HCT116 (cell line): Measurements from ENCODE around the gene LRRC56. TPM values are rescaled to one million over a fixed set of nuclear protein-coding genes. Genes with fewer than 3 reads are reported as not detected.
"Not testable (repeated sequence)": the region's sequence is repeated elsewhere in the genome, so short reads cannot be mapped to it uniquely, and the experiment has no call there.

Experiments used
- ATAC-seq: fragments of 200-7000 bp; cut with Tn5 transposase; 2 replicates; pipeline ENCODE4 v1.9.1; 2020; ENCODE audit warnings: mild to moderate bottlenecking, moderate library complexity
- BruUV-seq: library from RNA; stranded (reverse); fragments of 400-500 nt; replicated peaks from 2 replicates; lab custom pipeline; 2021; lab: Mats Ljungman, UMichigan
- CTCF ChIA-PET: fragments of 300-600 bp; sonication (Branson Sonifier 250); formaldehyde crosslinking; loops from one replicate; lab custom pipeline; 2021; ENCODE audit warnings: antibody characterized with exemption; lab: Charles Lee
- POLR2A ChIA-PET: fragments of 300-600, 350-600 bp; sonication (Branson Sonifier 250); formaldehyde crosslinking; loops from one replicate; lab custom pipeline; 2021; ENCODE audit warnings: antibody characterized with exemption; lab: Charles Lee
- RAD21 ChIA-PET, 2 experiments: fragments of 300-600 bp; sonication (Branson Sonifier 250); formaldehyde crosslinking; loops; one replicate each; lab custom pipeline; 2023; ENCODE audit warnings: low total read pairs in 2 of 2; ENCODE audit not compliant: uncharacterized antibody in 2 of 2, unreplicated experiment in 2 of 2, low non-redundant PET in 1 of 2; lab: Charles Lee
- DNase-seq: peaks from one replicate; pipeline ENCODE4 v3.0.0-alpha.2; 2010; ENCODE audit warnings: low read depth, low spot score
- H2AFZ ChIP-seq: fragments of 200-600 bp; shearing (Covaris generic), sonication (generic); 2 replicates; pipeline ENCODE4 v1.6.1; 2017; ENCODE audit warnings: low read depth, mixed run types, mixed read lengths, antibody characterized with exemption, low read length; ENCODE audit not compliant: poor library complexity, severe bottlenecking
- H3K27ac ChIP-seq: 2 replicates; pipeline ENCODE4 v1.5.1; 2012; ENCODE audit warnings: low read depth, low read length
- H3K27me3 ChIP-seq: fragments of 200-600 bp; sonication (generic); 2 replicates; pipeline ENCODE4 v1.6.1; 2016; ENCODE audit warnings: mixed run types, low read length, mixed read lengths; ENCODE audit not compliant: insufficient read depth
- H3K36me3 ChIP-seq, 2 experiments: fragments of 200-500 bp in 1 of 2; fragments of 200-600 bp in 1 of 2; sonication (Bioruptor generic) in 1 of 2; sonication (generic) in 1 of 2; 2 replicates each; pipeline versions ENCODE4 v1.5.1 to v1.6.1; 2014 to 2016; ENCODE audit warnings: low read length in 2 of 2, inconsistent platforms in 1 of 2, mixed read lengths in 1 of 2, mixed run types in 1 of 2; ENCODE audit not compliant: insufficient read depth in 2 of 2, control insufficient read depth in 1 of 2
- H3K4me1 ChIP-seq, 2 experiments: fragments of 200-600 bp in 1 of 2; sonication (generic) in 1 of 2; 2 replicates each; pipeline versions ENCODE4 v1.5.1 to v1.6.1; 2012 to 2017; ENCODE audit warnings: low read length in 2 of 2, inconsistent platforms in 1 of 2, mild to moderate bottlenecking in 1 of 2, mixed read lengths in 1 of 2, mixed run types in 1 of 2, moderate library complexity in 1 of 2; ENCODE audit not compliant: insufficient read depth in 2 of 2, control insufficient read depth in 1 of 2
- H3K4me2 ChIP-seq: fragments of 200-600 bp; sonication (generic); 2 replicates; pipeline ENCODE4 v1.6.1; 2017; ENCODE audit warnings: mixed run types, low read length, mixed read lengths
- H3K4me3 ChIP-seq, 2 experiments: fragments of 200-600 bp in 1 of 2; sonication (generic) in 1 of 2; replicated peaks in 1 of 2; 2 replicates each; pipeline ENCODE4 v1.5.1; 2011 to 2016; ENCODE audit warnings: low read length in 2 of 2, control low read depth in 1 of 2, low read depth in 1 of 2, mild to moderate bottlenecking in 1 of 2, mixed read lengths in 1 of 2, mixed run types in 1 of 2
- H3K79me2 ChIP-seq: fragments of 200-600 bp; sonication (generic); 2 replicates; pipeline ENCODE4 v1.6.1; 2017; ENCODE audit warnings: mild to moderate bottlenecking, mixed run types, low read length, moderate library complexity, mixed read lengths; ENCODE audit not compliant: insufficient read depth
- H3K9ac ChIP-seq: fragments of 200-600 bp; sonication (generic); 2 replicates; pipeline ENCODE4 v1.6.1; 2016; ENCODE audit warnings: low read length, mixed read lengths
- H3K9me2 ChIP-seq: fragments of 200-600 bp; sonication (generic), shearing (Covaris generic); 2 replicates; pipeline ENCODE4 v1.6.1; 2017; ENCODE audit warnings: mixed run types, mild to moderate bottlenecking, moderate library complexity; ENCODE audit not compliant: insufficient read depth
- H3K9me3 ChIP-seq, 2 experiments: fragments of 200-500 bp in 1 of 2; fragments of 200-600 bp in 1 of 2; sonication (Bioruptor generic) in 1 of 2; sonication (generic) in 1 of 2; 2 replicates each; pipeline ENCODE4 v1.6.1; 2014 to 2017; ENCODE audit warnings: low read length in 2 of 2, mixed read lengths in 2 of 2, inconsistent platforms in 1 of 2, low read depth in 1 of 2, mild to moderate bottlenecking in 1 of 2, mixed run types in 1 of 2, moderate library complexity in 1 of 2; ENCODE audit not compliant: control insufficient read depth in 1 of 2, insufficient read depth in 1 of 2
- H4K20me1 ChIP-seq: fragments of 200-600 bp; sonication (generic), shearing (Covaris generic); 2 replicates; pipeline ENCODE4 v1.6.1; 2017; ENCODE audit warnings: mixed run types, mild to moderate bottlenecking, moderate library complexity; ENCODE audit not compliant: insufficient read depth
- POLR2AphosphoS5 ChIP-seq: IDR thresholded peaks from 2 replicates; pipeline ENCODE4 v1.6.1; 2011; ENCODE audit warnings: mild to moderate bottlenecking, low read depth, low read length, moderate library complexity
- RAD21 ChIP-seq: IDR thresholded peaks from 2 replicates; pipeline ENCODE4 v1.6.1; 2012; ENCODE audit warnings: low read depth, mild to moderate bottlenecking
- REST ChIP-seq: IDR thresholded peaks from 2 replicates; pipeline ENCODE4 v1.6.1; 2012; ENCODE audit warnings: low read depth
- intact Hi-C: fragments of 100-400 bp; cut with micrococcal nuclease; formaldehyde crosslinking; loops from 2 replicates; pipeline ENCODE4 v1.10.0; 2022
- total RNA-seq: library from RNA; stranded (reverse); gene quantifications from one replicate; pipeline ENCODE4 v1.2.1, GENCODE V29; 2021; ENCODE audit not compliant: unreplicated experiment

The LRRC56 gene
- total RNA-seq, 1 experiment from 2014 or later, result 9.1 TPM

DNA sequence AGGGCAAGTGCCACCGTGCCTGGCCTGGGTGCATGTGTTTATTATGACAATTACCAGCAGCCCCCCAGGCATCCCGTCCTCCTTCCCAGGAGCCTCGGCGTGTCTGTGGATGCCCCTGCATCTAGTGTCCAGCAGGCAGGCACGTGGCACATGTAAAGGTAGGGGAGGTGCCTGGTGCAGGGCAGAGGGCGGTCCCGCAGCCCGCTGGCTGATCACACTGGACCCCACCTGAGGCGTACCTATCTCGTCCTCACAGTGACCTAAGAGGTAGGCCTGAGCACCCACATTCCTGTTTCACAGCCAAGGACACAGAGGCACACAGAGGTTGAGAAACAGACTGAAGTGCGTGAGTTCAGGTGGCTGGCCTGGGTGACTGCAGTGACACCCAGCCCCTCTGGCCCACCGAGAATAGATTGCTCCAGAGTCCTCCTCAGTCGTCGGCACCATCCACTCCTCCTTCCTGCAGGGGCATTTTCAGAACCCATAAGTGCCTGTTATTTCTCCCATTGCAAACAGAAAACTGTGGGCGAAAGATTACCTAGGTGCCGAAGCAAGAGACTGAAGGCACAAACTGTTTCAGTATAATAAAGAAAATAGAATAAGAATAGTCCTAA, 35.9 kb downstream of the LRRC56 start (continued):
- no peak for TF ChIP-seq POLR2AphosphoS5
- TF ChIP-seq RAD21, result no peak
- TF ChIP-seq REST, result no peak

DNA sequence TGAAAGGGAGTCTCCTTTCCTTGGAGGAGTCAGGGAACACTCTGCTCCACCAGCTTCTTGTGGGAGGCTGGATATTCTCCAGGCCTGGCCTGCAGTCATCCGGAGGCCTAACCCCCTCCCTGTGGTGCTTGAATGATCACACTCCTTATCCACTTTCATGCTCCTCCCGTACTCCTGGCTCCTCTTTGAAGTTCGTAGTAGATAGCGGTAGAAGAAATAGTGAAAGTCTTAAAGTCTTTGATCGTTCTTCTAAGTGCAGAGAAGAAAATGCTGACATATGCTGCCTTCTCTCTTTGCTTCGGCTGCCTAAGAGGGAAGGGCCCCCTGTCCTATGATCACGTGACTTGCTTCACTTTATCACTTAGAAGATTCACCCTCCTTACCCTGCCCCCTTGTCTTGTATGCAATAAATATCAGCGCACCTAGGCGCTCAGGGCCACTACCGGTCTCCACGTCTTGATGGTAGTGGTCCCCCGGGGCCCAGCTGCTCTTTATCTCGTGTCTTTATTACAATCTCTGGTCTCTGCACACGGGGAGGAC, 36.8 kb downstream of the LRRC56 start:
- intact Hi-C loops, CTCF ChIA-PET, ATAC-seq, RAD21 ChIA-PET, H3K9me3 ChIP-seq, H3K27ac ChIP-seq, H3K9ac ChIP-seq, H2AFZ ChIP-seq, H4K20me1 ChIP-seq, DNase-seq, H3K27me3 ChIP-seq, H3K9me2 ChIP-seq, POLR2A ChIA-PET, H3K36me3 ChIP-seq: not testable (repeated sequence)
- Histone ChIP-seq H3K4me1 (peaks cover 21 to 46% of the 10 kb centered on the region in 2 experiments), H3K79me2 (peaks cover 27% of the 10 kb centered on the region), H3K4me2 (peak overlapping the region; percentile 98; the same call in 1 of the 2 replicates), H3K4me3 (peak overlapping the region; percentile 62 to 86; a peak in 2 of 4 replicates)
- BruUV-seq, result TSS peak; percentile 58
